CD4-positive, alpha-beta T cell treated with Interleukin-6 at 100 ng/mL for 8 hours (primary cell): Measurements from ENCODE around the gene MT1E.
A peak's percentile ranks its signal among the peaks of the same experiment; 100 is the strongest.
"Not testable (repeated sequence)": the region's sequence is repeated elsewhere in the genome, so short reads cannot be mapped to it uniquely, and the experiment has no call there.

Experiments
- DNase-seq: peaks from one replicate; pipeline ENCODE4 v3.0.0-alpha.2; 2020; ENCODE audit warnings: mixed read lengths, low spot score

The MT1E gene

DNA sequence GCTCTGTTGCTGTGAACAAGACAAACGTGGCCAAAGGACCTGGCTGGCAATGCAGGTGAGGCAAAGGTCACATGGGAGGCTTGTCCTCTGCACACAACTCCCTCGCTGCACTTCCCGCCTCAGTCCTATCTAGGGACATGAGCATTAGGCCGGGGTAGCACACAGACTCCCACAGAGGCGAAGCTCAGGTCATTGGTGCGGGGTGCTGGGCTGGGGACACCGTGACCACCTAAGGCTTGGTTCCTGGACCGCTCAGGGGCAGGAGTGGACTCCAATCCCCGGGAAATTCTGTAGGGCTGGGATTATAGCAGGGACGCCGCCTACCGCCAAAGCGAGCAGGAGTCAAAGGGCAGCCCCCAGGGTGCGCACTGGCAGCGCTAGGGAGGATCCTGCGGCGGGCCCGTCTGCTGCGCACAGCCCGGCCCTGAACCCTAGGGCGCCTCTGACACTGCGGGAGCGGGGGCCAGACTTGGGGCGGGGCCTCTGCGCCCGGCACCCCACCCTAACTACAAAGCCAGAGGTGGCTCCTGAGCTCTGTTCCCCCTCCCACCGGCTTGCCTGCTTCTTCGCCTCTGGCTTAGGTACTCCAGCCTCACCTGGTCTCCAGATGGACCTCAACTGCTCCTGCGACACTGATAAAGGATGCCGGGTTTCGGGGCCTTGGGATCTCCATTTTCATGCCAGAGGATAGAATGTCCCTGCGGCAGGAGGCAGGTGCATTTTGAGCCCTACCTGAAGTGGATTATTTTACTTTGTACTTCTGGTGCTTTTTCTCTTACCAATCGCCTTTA is 22.3 kb downstream of the MT1E start:
- no peak for DNase-seq

DNA sequence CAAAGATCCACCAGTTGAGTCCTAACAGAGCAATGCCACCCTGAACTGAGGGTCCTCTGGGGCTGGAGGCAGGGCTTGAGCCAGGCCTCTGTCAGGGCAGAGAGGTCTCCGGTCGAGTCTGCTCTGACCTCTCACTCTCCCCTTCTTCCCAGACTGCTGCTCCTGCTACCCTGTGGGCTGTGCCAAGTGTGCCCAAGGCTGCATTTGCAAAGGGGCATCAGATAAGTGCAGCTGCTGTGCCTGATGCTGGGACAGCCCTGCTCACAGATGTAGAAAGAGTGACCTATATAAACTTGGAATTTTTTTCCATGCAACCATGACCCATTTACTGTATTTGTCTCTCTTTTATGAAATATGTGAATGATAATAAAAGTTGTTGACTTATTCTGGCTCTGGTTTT is 23.7 kb downstream of the MT1E start:
- no peak for DNase-seq

DNA sequence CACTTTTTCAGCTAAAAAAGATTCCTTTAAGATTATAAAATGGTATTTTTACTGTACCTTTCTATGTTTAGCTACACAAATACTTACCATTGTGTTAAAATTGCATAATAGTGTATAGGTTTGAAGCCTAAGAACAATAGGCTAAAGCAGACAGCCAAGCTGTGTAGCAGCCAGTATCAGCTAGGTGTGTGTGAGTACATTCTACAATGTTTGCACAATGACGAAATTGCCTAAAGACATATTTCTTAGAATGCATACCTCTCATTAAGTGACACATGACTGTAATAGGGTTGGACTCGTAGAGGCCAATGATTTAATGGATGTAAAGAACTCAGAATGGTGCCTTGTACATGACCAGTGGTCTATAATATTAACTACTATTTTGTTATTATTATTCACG is 24.2 kb downstream of the MT1E start:
- no peak for DNase-seq

DNA sequence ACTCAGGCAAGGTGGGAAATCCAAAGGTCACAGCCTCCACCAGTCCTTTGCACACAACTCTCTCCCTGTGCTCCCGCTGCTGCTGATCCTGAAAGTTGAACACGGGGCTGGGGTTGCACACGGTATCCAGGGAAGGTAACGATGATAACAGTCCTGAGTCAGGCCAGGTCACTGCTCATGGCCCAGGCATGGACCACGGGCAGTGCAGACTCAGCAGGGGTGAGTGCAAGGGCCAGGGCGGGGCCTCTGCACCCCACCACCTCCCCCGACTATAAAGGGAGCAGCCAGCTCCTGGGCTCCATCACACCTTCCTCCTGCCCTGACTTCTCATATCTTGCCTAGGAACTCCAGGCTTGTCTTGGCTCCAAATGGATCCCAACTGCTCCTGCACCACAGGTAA is 26.0 kb downstream of the MT1E start, which contains the start of gene MT1B:
Gene MT1B, plus strand, starts transcription at position 301 of the 400 bp plus-strand sequence. Its CDS starts 68 bp downstream, at position 369.
- no peak for DNase-seq

DNA sequence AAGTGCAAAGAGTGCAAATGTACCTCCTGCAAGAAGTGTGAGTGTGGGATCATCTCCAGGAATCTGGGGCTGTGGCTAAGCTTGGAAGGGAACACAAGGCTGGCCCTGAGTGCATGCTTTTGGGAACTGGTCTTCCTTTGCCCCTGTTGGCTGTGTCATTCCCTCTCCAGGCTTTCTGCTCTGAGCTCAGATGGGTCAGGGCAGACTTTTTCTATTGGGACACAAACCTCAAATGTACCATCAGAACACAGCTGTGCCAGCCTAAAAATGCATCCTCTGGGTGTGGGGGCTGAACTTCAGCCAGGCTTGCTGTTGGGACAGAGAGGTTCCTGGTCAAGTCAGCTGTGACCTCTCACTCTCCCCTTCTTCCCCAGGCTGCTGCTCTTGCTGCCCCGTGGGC is 27.0 kb downstream of the MT1E start:
- no peak for DNase-seq

DNA sequence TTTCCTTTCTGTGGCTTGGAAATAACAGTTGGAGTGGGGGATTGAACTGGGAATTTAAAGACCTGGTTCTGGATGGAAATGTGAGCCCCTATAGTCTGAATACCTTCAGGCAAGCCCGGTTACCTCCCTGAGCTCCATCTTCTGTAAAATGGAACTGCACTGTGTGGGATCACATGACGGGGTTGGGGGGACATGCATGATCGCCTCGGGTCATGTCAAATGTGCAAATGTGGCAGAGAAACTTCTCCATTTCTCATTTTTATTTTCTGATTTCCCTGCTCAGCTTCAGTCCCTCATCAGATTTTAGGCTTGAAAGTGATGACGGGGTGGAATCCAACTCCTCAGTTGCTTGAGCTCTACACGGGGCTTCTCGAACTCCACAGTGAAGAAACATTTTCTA is 27.6 kb downstream of the MT1E start:
- DNase-seq: no peak

DNA sequence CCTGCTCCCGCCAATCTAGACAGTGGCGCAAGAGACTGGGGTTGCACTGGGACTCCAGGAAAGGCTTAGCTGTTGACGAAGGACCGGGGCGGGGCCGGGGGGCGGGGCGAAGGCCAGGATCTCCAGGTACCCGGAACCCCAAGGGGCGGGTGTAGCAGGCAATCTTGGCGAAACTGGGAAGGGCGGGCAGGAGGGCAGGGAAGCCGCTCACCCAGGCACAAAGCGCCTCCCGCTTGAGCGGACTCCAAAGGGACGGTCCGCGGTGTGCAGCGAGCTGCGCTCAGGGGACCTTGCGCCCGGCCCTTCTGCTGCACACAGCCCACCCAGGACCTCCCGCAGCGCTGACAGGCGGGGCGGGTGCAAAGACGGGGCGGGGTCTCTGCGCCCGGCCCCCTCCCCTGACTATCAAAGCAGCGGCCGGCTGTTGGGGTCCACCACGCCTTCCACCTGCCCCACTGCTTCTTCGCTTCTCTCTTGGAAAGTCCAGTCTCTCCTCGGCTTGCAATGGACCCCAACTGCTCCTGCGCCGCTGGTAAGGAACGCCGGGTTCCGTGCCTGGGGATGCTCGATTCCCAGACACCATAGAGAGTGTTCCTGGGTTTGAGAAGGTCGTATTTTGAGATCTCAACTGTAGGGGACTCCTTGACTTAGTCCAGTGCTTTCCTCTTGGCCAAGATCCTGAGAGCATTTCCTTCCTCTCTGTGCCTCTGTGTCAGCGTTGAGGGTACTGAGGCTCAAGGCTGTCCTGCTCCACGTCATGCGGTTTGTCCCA is 32.2 kb downstream of the MT1E start, which contains the start of gene MT1F:
Gene MT1F, plus strand, starts transcription at position 405 of the 772 bp plus-strand sequence. Its CDS starts 100 bp downstream, at position 505.
- peak; percentile 61 for DNase-seq

DNA sequence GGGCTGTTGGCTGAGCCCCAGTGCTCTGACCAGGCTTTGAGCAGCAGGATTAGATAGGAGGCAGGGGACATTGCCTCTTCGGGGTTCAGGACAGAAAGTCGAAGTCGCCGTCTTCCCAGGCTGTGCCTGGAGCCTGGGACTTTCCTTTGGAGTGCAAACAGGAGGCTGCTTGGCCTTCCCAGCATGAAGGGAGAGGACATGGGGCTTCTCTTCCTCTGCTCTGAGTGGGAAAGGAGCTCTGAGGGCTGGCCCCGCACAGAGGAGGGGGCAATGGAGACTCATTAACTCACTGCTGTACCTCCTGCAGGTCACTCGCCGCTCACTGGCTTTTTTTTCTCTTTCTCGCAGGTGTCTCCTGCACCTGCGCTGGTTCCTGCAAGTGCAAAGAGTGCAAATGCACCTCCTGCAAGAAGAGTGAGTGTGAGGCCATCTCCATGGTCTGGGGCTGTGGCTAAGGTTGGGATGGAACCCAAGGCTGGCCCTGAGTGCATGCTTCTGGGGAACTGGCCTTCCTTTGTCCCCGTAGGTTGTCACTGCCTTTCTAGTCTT is 32.8 kb downstream of the MT1E start:
- DNase-seq: no peak

DNA sequence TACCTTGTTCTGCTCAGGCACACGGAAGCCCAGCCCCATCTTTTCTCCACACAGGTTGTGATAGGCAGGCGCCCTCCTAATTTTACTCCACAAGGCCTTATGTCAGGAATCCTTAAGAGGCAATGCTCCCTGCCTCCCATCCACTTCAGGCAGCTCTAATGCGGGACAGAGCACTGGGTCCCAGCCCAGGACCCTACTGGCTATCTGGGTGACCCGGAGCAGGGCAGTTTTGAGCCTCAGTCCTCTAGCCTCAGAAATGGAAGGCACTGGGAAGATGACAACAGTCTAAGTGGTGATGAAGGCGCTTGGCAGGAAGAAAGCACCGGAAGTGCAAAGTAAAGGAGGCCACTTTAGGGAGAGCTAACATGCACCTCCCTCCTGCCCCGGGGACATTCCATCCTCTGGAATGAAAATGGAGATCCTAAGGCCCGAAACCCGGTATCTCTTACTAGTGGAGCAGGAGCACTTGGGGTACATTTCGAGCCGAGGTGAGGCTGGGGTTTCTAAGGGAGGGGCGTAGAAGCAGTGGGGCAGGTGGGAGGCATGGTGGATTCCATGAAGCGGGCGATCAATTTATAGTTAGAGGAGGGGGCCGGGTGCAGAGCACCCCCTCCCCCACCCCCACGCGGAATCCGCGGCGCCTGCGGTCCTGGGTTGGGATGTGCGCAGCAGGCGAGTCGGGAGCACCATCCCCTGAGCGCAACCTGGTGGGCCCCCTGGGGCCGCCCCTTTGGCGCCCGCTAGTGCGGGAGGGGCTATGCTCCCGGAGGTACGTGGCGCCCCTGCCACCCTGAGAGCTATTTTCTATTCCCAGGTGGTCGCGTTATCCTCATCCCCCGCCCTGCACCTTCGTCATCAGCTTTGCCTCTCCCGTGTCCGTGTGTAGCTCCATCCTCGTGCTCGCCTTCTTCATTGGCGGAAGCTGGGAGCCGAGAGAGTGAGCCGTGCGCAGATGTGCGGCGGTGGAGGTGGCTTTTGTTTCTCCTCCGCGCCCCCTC is 37.1 kb downstream of the MT1E start:
- peak; percentile 8 for DNase-seq

DNA sequence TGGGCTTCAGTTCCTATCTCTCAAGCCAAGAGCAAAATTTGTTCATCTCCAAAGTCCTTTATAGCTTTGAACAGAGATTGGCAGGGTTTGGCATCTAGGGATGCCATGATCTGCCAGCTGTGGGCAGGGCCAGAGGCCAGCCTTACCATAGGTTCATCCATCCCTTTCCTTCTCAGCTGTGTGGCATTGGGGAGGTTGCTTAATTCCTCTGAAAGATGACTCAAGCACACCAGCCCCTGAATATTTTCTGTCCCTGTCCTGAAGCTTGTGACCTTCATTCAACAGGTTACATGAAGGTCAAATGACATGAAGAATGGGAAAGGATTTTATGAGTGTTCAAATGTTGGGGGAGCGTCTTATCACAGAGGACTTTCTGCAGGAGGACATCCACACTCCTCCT is 38.9 kb downstream of the MT1E start:
- no peak for DNase-seq

DNA sequence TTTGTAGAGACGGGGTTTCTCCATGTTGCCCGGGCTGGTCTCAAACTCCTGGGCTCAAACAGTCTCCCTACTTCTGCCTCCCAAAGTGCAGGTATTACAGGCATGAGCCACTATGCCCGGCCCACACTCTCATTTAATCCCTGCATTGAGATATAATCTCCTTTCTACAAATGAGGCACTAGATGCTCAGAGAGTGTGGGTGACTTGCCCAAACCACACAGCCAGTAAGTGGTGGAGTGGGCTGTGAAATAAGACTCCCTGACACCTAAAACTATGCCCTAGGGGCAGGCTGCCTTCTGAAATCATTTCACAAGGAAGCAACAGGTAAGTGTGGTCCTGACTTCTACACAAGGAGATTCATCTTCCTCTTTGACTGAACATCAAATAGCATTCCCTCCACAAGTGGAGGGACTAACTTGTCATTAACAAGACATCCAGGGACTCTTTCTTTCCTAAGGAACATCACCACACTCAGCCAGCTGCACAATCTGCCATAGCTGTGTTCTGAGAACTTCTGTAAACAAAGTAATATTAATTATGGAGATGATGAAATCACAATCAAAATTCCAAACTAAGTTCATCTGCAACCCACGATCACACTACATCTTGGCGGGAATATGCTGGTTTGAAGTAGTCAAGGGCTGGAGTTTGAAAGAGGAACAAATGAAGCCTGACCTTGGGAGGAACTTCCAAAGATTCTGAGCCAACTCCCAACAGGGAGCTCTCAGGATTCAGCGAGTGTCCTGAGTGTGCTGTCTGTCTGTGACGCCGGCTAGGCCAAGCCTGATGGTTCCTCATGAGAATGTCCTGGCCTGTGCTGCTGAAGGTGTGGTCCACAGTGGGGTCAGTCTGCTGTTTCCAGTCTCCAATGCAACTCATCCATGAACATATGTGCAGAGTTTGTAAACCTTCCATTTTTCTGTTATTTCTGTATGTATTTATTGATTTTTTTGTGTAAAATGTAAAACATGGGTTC is 40.0 kb downstream of the MT1E start:
- not testable (repeated sequence) for DNase-seq

DNA sequence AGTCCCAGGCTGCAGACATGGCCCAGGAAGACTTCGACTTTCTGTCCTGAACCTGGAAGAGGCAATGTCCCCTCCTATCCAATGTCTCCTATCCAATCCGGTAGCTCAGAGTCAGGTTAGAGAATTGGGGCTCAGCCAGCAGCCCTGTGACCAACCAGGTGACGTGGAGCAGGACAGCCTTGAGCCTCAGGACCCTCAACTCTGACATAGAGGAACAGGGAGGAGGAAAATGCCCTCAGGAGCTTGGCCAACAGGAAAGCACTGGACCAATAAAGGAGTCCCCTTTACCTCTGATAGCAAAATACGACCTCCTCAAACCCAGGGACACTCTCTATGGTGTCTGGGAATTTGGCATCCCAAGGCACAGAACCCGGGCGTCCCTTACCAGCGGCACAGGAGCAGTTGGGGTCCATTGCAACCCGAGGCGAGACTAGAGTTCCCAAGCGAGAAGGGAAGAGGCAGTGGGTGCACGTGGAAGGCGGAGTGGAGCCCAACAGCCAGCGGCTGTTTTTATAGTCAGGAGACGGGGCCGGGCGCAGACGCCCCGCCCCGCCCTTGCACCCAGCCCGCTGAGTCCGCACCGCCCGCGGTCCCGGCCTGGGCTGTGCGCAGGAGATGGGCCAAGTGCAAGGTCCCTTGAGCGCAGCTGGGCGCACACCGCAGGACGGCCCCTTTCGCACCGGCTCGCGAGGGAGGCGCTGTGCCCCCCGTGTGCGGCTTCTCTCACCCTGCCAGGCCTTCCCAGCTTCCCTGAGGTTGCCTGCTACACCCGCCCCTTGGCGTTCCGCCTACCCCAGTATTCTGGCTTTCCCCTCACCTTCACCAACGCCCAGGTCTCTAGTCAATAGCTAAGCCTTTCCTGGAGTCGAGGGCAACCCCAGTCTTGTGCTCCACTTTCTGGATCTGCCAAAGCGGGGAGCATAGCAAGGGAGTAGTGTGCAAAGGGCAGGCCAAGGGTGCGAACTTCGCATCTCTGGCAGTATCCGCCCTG is 42.3 kb downstream of the MT1E start, which contains the start of gene MT1G:
Gene MT1G, minus strand, starts transcription at position 485 of the 991 bp plus-strand sequence. Its CDS starts 72 bp downstream, at position 413.
- no peak for DNase-seq

DNA sequence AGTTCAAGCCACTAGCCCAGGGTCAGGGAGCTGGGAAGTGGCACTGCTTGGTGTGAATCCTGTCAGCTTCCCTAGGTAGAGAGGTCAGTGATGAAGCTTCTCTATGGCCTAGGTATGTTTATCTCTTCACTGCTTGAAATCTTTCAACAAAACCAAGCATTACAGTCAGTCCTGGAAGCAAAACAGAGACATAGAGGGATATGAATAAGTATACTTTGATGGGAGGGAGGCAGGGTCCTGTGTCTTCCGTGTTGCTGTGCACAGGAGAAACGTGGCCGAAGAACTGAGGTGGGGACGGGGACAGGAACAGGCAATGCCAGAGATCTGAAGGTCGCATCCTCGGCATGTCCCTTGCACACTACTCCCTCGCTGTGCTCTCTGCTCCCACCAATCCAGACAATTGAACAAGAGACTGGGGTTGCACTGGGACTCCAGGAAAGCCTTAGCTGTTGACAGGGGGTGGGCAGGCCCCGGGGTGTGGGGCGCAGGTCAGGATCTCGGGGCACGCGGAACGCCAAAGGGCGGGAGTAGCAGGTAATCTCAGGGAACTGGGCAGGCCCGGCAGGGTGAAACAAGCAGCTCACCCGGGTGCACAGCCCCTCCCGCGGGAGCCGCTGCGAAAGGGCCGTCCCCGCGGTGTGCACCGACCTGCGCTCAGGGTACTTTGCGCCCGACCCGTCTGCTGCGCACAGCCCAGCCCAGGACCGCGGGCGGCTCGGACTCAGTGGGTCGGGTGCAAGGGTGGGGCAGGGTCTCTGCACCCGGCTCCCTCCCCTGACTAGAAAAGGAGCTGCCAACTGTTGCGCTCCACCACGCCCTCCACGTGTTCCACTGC is 43.6 kb downstream of the MT1E start, which contains the start of gene MT1H:
Gene MT1H, plus strand, starts transcription at position 810 of the 835 bp plus-strand sequence. CDS start 71 bp downstream, outside the sequence.
- DNase-seq: no peak

DNA sequence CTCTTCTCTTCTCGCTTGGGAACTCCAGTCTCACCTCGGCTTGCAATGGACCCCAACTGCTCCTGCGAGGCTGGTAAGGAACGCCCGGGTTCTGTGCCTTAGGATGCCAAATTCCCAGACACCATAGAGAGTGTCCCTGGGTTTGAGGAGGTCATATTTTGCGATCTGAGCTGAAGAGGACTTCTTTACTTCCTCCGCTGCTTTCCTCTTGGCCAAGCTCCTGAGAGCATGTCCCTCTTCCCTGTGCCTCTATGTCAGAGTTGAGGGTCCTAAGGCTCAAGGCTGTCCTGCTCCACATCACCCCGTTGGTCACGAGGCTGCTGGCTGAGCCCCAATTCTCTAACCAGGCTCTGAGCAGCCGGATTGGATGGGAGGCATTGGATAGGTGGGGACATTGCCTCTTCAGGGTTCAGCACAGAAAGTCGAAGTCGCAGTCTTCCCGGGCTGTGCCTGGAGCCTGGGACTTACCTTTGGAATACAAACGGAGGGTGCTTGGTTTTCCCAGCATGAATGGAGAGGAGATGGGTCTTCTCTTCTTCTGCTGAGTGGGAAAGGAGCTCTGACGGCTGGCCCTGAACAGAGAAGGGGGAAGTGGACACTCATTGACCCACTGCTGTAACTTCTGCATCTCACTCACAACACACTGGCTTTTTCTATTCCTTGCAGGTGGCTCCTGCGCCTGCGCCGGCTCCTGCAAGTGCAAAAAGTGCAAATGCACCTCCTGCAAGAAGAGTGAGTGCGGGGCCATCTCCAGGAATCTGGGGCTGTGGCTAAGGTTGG is 44.4 kb downstream of the MT1E start:
- no peak for DNase-seq

DNA sequence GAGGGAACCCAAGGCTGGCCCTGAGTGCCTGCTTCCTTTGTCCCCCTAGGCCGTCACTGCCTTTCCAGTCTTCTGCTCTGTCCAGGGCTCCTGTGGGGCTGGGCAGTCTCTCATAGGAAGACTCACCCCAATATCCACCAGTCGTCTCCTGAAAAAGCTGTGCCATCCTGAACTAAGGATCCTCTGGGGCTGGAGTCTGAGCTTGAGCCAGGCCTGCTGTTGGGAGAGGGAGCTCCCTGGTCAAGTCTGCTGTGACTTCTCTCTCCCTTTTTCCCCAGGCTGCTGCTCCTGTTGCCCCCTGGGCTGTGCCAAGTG is 45.0 kb downstream of the MT1E start:
- no peak for DNase-seq

DNA sequence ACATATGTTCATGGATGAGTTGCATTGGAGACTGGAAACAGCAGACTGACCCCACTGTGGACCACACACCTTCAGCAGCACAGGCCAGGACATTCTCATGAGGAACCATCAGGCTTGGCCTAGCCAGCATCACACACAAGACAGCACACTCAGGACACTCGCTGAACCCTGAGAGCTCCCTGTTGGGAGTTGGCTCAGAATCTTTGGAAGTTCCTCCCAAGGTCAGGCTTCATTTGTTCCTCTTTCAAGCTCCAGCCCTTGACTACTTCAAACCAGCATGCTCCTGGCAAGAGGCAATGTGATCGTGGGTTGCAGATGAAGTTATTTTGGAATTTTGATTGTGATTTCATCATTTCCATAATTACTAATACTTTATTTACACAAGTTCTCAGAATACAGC is 46.1 kb downstream of the MT1E start:
- DNase-seq: not testable (repeated sequence)

DNA sequence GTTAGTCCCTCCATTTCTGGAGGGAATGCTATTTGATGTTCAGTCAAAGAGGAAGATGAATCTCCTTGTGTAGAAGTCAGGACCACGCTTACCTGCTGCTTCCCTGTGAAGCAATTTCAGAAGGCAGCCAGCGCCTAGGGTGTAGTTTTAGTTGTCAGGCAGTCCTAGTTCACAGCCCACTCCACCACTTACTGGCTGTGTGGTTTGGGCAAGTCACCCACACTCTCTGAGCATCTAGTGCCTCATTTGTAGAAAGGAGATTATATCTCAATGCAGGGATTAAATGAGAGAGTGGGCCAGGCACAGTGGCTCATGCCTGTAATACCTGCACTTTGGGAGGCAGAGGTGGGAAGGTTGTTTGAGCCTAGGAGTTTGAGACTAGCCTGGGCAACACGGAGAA is 46.6 kb downstream of the MT1E start:
- DNase-seq: not testable (repeated sequence)
